A172 (cell line): ENCODE measurements around the gene HSPG2. TPM values are rescaled to one million over a fixed set of nuclear protein-coding genes. Genes with fewer than 3 reads are reported as not detected.

Source experiments
- DNase-seq: peaks from one replicate; pipeline ENCODE4 v3.0.0-alpha.2; 2015; ENCODE audit warnings: low spot score
- total RNA-seq: library from RNA; depleted of rRNA; stranded (reverse); fragments of >200 nt; shearing (Covaris generic); gene quantifications from 2 replicates; pipeline ENCODE4 v1.2.3, GENCODE V29; 2014

HSPG2 gene
- total RNA-seq, 1 experiment from 2014 or later = 17.9 TPM

- DNase-seq = no peak
These were observed 57.0 kb downstream of the HSPG2 start for GRCh38 chr1:21879928-21880618.

DNA sequence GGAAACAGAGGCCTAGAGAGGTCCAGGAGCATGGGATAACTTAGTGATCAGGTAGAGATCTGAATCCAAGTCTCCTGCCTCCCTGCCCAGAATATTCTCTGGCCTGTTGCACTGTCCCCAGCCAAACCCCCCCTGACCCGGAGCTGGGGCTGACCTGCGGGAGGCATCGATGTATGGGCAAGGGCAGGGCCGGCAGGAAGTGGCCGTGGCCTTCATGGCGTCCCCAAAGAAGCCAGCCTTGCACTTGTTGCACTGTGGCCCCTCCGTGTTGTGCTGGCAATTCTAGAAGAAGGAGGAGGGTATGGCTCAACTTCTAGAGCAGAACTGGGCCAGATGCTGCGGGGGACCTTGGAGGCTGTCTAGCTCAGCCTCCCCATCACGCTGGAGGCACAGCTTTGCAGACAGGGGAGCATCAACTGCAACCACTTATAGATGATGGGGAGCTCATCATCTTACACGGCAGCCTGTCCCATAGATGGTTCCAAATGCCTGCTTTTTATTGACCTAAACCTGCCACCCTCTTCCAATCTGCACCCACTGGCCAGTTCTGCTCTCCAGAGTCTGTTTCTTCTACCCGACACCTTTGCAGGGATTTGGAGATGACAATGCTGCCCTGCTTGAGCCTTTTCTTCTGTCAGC is 58.2 kb downstream of the HSPG2 start:
- no peak for DNase-seq

DNA sequence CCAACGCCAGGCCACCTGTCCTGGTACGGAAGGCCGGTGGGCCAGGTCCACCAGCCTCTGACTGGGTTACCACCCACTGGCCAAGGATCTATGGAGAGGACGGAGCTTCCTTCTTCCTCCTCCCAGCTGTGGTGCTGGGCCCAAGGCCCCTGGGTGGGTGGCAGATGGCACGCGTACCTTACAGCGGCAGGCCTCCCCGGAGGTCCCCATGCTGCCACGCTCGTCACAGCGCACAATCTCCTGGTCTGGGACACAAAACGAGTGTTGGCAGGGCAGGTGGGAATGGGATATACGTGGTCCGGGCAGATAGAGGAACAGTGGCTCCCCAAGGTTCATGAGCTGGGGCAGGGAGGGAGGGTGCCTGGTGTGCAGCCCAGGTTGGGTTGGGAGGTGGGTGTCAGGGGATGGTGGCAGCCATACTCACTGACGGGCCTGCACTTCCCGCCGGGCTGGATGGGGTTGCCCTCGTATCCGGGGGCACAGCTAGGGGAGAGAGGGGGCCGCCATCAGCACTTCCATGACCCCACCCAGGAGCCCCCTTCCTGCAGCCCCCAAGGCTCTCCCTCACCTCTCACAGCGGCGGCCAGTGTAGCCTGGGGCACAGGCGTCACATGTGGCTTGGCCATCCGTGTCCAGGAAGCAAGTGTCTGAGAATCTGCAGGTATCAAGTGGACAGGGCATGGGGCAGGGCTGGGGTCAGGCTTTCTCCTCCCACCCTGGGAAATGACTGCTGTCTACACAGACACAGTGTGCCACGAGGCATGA is 58.9 kb downstream of the HSPG2 start:
- DNase-seq = no peak

- DNase-seq = no peak
These were observed 60.8 kb downstream of the HSPG2 start for GRCh38 chr1:21876267-21876666.

GRCh38 chr1:21875621-21876063 is 61.5 kb downstream of the HSPG2 start:
- DNase-seq = no peak

- no peak for DNase-seq
These were observed 62.1 kb downstream of the HSPG2 start for GRCh38 chr1:21874778-21875547.

DNA sequence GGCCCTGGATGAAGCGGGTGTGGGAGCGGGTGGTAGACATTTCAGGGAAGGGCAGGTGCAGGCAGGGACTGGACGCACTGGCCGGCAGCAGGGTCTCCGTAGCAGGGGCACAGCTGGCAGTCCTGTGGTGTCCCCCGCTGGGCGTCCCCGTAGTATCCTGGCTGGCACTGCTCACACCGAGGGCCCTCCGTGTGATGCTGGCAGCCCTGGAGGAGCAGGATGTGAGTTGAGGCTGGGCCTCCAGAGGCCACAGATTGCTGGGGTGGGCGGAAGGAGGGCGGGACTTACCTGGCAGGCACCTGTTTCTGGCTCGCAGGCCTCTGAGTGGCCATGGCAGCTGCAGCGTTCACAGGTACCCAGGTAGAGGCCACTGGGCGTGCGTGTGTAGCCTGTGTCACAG is 62.8 kb downstream of the HSPG2 start:
- no peak for DNase-seq

DNA sequence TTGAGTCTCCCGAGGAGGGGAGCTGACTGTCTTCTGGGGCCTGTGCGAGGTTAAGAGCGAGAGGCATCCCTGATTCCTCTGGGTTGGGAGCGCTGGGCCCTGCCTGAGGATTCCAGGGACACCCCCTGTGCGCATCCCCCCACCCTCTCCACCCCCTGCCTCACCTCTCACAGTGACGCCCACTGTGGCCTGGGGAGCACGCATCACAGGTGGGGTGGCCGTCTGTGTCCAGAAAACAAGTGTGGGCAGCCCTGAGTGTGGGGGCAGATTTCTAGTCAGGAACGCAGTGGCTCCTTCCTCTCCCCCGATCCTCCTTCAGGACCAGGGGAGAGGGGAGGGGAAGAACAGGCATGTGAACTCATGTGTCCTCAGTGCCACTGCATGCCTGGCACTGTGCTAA is 63.3 kb downstream of the HSPG2 start:
- DNase-seq = no peak

GRCh38 chr1:21873174-21873573 is 63.9 kb downstream of the HSPG2 start:
- DNase-seq = no peak

DNA sequence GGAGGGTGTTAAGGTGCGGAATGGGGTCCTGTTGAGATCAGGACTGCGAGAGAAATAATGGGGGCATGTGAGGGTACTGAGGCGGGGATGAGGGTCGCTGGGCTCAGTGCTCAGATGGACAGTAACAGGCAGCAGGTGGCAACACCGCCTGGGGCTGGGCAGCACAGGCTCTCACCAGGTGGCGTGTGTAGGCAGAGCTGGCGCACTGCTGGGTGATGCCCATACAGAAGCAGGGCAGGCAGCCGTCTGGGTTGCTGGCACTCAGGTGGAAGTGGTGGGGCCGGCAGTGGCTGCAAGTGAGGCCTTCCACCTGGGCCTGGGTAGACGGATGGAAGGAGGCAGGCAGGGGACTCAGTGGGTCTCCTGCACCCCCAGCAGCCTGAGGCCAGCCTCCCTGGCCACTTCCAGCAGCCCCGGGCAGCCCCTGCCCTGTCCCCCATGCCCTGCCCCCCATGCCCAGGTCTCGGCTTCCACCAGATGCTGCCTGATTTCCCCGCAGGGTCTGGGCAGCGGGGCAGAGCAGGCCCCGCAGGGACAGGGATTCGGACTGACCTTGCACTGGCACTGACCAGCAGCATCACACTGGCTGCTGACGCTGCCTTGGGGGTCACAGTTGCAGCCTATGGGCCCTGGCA is 64.5 kb downstream of the HSPG2 start:
- no peak for DNase-seq

DNA sequence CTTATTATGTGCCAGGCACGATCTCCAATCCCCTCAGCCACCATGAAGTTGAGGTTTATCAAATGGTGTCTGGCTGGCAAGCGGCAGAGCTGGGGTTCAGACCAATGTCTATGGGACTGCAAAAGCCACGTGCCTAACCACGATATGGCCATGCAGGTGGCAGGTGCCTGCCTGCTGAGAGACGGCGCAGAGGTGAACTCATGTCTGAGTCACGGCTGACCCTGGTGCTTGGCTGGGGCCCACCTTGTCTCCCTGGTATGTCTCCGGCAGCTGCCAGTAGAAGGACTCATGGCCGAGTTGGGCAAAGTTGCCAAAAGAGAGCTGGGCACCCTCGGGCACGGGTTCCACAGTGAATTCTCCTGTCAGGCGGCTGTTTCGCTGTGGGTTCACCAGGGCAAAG is 65.2 kb downstream of the HSPG2 start:
- DNase-seq = peak; percentile 11

DNA sequence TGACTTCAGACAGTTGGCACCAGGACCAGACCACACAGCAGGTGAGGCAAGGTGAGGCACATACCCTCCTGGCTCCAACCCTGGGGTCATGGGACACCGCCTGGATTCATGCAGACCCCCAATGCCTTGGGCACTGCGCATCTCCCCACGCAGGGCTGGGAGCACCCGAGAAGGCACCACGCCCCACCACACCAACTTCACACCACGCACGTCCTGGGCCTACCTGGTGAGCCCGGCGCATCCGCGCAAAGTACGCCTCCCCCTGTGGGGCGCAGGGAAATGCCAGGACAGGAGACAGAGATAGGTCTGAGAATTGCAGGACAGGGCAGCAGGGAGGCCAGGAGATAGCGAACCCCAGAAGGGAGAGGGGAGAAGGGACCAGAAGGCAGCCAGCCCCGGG is 66.5 kb downstream of the HSPG2 start:
- no peak for DNase-seq

- DNase-seq = peak; percentile 80
These were observed 67.4 kb downstream of the HSPG2 start for GRCh38 chr1:21869620-21870121.

GRCh38 chr1:21868941-21869454 is 68.1 kb downstream of the HSPG2 start:
- no peak for DNase-seq

DNA sequence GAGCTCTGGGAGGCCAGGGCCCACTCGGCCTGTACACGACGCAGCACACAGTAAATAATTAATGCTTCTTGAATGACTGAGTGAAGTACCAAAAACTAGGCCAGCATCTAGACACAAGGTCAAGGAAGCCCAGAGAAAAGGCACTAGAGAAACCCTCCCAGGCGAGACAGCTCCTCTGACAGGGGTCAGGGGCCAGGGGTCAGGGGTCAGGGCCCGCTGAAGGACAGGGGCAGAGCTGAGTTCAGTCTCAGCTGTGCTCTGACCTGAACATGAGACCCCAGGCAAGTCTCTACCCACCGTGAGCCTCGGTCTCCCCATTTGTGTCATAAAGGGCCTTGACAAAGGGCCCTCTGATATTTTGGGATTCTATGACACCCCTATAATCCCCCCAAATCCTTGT is 68.6 kb downstream of the HSPG2 start:
- no peak for DNase-seq

DNA sequence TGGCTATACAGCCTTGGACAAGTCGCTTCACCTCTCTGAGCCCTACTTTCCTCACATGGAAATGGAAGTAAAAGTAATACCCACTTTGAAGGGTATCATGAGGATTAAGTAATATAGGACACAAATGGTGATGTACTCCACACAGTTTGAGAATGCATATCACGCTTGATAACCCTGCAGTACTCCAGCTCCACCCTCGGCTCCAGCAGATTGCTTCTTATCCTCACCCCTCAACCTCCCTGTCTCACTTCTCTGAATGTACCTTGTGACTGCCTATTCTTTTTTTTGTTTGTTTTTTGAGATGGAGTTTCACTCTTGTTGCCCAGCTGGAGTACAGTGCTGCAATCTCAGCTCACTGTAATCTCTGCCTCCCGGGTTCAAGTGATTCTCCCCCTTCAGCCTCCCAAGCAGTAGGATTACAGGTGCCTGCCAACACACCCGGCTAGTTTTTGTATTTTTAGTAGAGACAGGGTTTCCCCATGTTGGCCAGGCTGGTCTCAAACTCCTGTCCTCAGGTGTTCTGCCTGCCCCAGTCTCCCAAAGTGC is 69.6 kb downstream of the HSPG2 start:
- DNase-seq = no peak

DNA sequence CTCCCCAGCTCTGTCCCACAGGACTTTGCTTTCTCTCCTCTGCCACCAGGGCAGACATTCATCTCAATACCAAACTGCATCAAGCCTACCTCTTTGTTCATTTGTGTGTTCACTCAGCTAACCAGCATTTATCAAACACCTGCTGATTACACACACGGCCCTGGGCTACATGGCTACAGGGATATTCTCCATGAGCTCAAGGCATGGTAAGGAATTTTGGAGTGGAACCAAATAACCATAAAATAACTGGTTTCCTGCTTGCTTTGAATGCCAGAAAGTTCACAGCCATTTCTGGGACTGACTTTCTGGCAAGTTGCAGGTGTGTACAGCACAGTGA is 70.4 kb downstream of the HSPG2 start:
- DNase-seq = no peak

GRCh38 chr1:21865943-21866706 is 71.0 kb downstream of the HSPG2 start:
- DNase-seq = no peak

GRCh38 chr1:21865609-21865942 is 71.5 kb downstream of the HSPG2 start:
- DNase-seq = no peak

DNA sequence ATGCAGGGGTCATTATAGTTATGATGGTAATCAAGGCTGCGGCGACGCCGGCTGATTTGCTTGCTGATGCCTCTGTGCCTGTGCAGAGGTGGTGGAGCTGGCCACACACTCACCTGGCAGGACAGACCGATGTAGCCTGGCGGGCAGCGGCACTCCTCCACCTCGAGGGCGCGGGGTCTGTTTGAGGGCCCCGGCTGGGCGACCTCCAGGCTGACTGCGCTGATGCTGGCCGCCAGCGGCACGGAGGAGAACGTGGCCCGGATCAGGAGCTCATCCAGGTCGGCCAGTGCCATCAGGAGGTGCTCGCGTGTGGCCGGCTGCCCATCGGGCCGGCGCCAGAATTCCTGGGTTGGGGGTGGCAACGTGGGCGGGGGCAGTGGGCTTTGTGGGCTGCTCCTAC is 72.4 kb downstream of the HSPG2 start:
- DNase-seq = no peak
